Left ventricle myocardium inferior (tissue), 1 donor: ENCODE results near the gene GALR1. TPM values are rescaled to one million over a fixed set of nuclear protein-coding genes. Genes with fewer than 3 reads are reported as not detected.
A peak's percentile ranks its signal among the peaks of the same experiment; 100 is the strongest.
"Not testable (repeated sequence)": the region's sequence is repeated elsewhere in the genome, so short reads cannot be mapped to it uniquely, and the experiment has no call there.

Source experiments
- DNase-seq: peaks from one replicate; pipeline ENCODE4 v3.0.0-alpha.2; 2020
- H3K27ac ChIP-seq: fragments of 200-600 bp; replicated peaks from 2 replicates; pipeline ENCODE4 v1.8.0; 2021
- H3K27me3 ChIP-seq: fragments of 200-600 bp; 2 replicates; pipeline ENCODE4 v1.8.0; 2021; ENCODE audit warnings: low read depth
- H3K36me3 ChIP-seq: fragments of 200-600 bp; 2 replicates; pipeline ENCODE4 v1.8.0; 2021
- H3K4me1 ChIP-seq: fragments of 200-600 bp; 2 replicates; pipeline ENCODE4 v1.8.0; 2021
- H3K4me3 ChIP-seq: fragments of 200-600 bp; 2 replicates; pipeline ENCODE4 v1.8.0; 2021; ENCODE audit warnings: mild to moderate bottlenecking, moderate library complexity
- H3K9me3 ChIP-seq: fragments of 200-600 bp; replicated peaks from 2 replicates; pipeline ENCODE4 v1.8.0; 2021
- CTCF ChIP-seq: fragments of 200-600 bp; IDR thresholded peaks from 2 replicates; pipeline ENCODE4 v1.8.0; 2021; ENCODE audit warnings: antibody characterized with exemption, mild to moderate bottlenecking, borderline replicate concordance
- intact Hi-C: fragments of 100-400 bp; cut with micrococcal nuclease; formaldehyde crosslinking; loops from one replicate; pipeline ENCODE4 v1.11.0; 2022
- total RNA-seq: library from RNA; stranded (reverse); fragmentation: NEBNext Ultra II Directional; extraction: Animal tissue kit (Norgen Biotek cat#: 25700); gene quantifications from one replicate; pipeline ENCODE4 v1.2.1, GENCODE V29; 2021
- donor health status: DM: no; HTN: yes; CAD: no; lungs with severe emphysema.

Gene GALR1
- total RNA-seq, 1 donor from 2014 or later, result 0.05 TPM

- DNase-seq, result no peak
- Histone ChIP-seq H3K36me3 (no peaks in the 10 kb centered on the region), H3K4me1 (no peaks in the 10 kb centered on the region), H3K4me3 (no peak overlapping the region), H3K27me3 (peaks cover 49% of the 10 kb centered on the region), H3K9me3 (peaks cover 4% of the 10 kb centered on the region), H3K27ac (no peak overlapping the region)
- intact Hi-C loops, result no loop called here
- TF ChIP-seq CTCF, result no peak
Measured at GRCh38 chr18:77230645-77231044, 19.0 kb upstream of the GALR1 start.

- H3K36me3 ChIP-seq, result no peaks in the 10 kb centered on the region
- H3K4me3 ChIP-seq, result no peak overlapping the region
- H3K9me3 ChIP-seq, result peaks cover 35% of the 10 kb centered on the region
- intact Hi-C loops, result no loop called here
- H3K27me3 ChIP-seq, result peaks cover 29% of the 10 kb centered on the region
- no peak overlapping the region for H3K27ac ChIP-seq
- no peak for TF ChIP-seq CTCF
- no peaks in the 10 kb centered on the region for H3K4me1 ChIP-seq
- no peak for DNase-seq
Measured at GRCh38 chr18:77234504-77235365, 14.9 kb upstream of the GALR1 start.

- H3K36me3 ChIP-seq, H3K4me3 ChIP-seq, H3K4me1 ChIP-seq, DNase-seq, H3K27ac ChIP-seq, intact Hi-C loops: not testable (repeated sequence)
- H3K27me3 ChIP-seq, result peaks cover 31% of the 10 kb centered on the region
- peaks cover 61% of the 10 kb centered on the region for H3K9me3 ChIP-seq
Measured at GRCh38 chr18:77239285-77239684, 10.4 kb upstream of the GALR1 start.

GRCh38 chr18:77248873-77249568 lies 627 bp upstream of the GALR1 start:
- Histone ChIP-seq H3K4me3 (peak overlapping the region; percentile 58), H3K27me3 (peaks cover 96% of the 10 kb centered on the region), H3K4me1 (peaks cover 30% of the 10 kb centered on the region), H3K9me3 (peaks cover 16% of the 10 kb centered on the region), H3K27ac (no peak overlapping the region), H3K36me3 (no peaks in the 10 kb centered on the region)
- no peak for TF ChIP-seq CTCF
- intact Hi-C loops, result no loop called here
- DNase-seq, result no peak

- H3K27ac ChIP-seq, result no peak overlapping the region
- H3K27me3 ChIP-seq, result peaks cover 98% of the 10 kb centered on the region
- no peaks in the 10 kb centered on the region for H3K36me3 ChIP-seq
- peak overlapping the region; percentile 58 for H3K4me3 ChIP-seq
- TF ChIP-seq CTCF, result no peak
- H3K9me3 ChIP-seq, result peaks cover 10% of the 10 kb centered on the region
- no peak for DNase-seq
- H3K4me1 ChIP-seq, result peaks cover 30% of the 10 kb centered on the region
- intact Hi-C loops, result no loop called here
Measured at GRCh38 chr18:77250501-77250925, 865 bp downstream of the GALR1 start.
